Measurements from ENCODE around the gene ANKRD35.
"Not testable (repeated sequence)": the region's sequence is repeated elsewhere in the genome, so short reads cannot be mapped to it uniquely, and the experiment has no call there.

The ANKRD35 gene, protein sequence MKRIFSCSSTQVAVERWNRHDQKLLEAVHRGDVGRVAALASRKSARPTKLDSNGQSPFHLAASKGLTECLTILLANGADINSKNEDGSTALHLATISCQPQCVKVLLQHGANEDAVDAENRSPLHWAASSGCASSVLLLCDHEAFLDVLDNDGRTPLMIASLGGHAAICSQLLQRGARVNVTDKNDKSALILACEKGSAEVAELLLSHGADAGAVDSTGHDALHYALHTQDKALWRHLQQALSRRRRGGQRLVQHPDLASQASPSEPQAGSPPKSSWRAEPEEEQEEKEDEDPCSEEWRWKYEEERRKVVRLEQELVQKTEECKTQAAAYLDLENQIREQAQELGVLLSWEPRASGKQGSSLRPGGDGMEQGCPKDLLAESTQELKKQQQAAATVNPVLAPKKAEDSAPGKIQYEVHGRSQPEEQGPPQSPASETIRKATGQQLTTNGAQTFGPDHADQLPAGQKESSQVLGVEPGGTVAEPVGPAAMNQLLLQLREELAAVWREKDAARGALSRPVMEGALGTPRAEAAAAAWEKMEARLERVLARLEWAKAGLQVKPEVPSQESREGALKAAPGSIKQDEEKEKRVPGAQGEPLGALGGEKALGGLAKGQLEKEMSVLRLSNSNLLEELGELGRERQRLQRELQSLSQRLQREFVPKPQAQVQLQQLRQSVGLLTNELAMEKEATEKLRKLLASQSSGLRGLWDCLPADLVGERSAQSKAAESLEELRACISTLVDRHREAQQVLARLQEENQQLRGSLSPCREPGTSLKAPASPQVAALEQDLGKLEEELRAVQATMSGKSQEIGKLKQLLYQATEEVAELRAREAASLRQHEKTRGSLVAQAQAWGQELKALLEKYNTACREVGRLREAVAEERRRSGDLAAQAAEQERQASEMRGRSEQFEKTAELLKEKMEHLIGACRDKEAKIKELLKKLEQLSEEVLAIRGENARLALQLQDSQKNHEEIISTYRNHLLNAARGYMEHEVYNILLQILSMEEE

DNA sequence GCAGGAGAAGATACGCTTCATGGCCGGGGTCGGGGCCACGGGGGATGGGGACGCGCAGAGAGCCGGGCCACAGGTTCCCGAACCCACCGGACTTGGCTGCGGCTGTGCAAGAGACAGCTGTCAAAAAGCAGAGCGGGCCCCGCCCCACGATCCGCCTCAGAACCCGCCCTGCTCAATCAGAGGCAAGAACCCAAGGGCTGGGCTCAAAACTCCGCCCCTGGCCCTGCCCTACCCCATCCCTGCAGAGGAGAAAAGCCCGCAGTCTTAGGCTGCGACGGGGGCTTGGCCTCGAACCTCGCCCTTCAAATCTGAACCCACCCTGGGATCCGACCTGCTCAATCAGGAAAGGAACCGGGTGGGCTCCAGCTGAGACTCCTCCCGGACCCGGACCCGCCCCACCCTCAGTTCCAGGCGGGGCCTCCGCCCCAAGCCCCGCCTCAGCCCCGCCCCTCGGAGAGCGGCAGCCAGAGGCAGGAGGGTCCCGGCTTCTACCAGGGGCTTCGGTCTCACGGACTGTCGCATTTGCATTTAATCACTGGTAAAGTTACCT, at the start of gene ANKRD35:
TSS of gene ANKRD35 (minus strand) at position 129 of the 550 bp plus-strand sequence. CDS start at position 21, 108 bp downstream.
- DNase-seq: peak; percentile 78

DNA sequence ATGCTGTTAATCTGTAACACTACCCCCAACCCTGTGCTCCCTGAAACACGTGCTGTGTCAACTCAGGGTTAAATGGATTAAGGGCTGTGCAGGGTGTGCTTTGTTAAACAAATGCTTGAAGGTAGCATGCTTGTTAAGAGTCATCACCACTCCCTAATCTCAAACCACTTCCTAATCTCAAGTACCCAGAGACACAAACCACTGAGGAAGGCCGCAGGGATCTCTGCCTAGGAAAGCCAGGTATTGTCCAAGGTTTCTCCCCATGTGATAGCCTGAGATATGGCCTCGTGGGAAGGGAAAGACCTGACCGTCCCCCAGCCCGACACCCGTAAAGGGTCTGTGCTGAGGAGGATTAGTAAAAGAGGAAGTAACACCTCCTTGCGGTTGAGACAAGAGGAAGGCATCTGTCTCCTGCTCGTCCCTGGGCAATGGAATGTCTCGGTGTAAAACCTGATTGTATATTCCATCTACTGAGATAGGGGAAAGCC, 46.9 kb upstream of the ANKRD35 start:
- DNase-seq: not testable (repeated sequence)

DNA sequence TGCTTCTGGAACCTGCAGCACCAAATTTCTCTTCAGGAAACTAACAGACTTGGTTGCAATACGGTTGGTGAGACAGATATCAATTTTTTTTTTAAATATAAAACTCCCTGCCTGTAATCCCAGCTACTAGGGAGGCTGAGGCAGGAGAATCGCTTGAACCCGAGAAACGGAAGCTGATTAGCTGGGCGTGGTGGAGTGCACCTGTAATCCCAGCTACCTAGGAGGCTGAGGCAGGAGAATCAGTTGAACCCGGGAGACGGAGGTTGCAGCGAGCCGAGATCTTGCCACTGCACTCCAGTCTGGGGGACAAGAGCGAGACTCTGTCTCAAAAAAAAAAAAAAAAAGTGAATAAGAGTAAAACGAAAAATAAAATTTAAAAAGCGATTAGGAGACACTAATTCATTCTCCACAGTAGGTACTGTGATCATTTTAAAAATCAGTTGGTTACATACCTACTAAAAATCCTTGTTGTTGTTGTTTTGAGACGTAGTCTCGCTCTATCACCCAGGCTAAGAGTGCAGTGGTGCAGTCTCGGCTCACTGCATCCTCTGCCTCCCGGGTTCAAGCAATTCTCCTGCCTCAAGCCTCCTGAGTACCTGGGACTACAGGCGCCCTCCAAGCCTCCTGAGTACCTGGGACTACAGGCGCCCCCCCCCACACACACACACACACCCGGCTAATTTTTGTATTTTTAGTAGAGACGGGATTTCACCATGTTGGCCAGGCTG, 42.4 kb upstream of the ANKRD35 start:
- DNase-seq: peak; percentile 5

GRCh38 chr1:145927063-145927886, 41.6 kb upstream of the ANKRD35 start, which contains the start of gene RBM8A:
Gene RBM8A, minus strand, starts transcription at chr1:145927484. Its CDS starts 58 bp downstream, at chr1:145927426.
- DNase-seq: peak; percentile 98

GRCh38 chr1:145926686-145927062, 41.0 kb upstream of the ANKRD35 start:
- no peak for DNase-seq

GRCh38 chr1:145922266-145922665, 36.6 kb upstream of the ANKRD35 start:
- DNase-seq: no peak

DNA sequence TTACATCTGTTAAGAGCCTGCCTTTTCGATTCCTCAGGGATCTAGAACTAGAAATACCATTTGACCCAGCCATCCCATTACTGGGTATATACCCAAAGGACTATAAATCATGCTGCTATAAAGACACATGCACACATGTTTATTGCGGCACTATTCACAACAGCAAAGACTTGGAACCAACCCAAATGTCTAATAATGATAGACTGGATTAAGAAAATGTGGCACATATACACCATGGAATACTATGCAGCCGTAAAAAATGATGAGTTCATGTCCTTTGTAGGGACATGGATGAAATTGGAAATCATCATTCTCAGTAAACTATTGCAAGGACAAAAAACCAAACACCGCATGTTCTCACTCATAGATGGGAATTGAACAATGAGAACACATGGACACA, 34.6 kb upstream of the ANKRD35 start:
- DNase-seq: not testable (repeated sequence)

DNA sequence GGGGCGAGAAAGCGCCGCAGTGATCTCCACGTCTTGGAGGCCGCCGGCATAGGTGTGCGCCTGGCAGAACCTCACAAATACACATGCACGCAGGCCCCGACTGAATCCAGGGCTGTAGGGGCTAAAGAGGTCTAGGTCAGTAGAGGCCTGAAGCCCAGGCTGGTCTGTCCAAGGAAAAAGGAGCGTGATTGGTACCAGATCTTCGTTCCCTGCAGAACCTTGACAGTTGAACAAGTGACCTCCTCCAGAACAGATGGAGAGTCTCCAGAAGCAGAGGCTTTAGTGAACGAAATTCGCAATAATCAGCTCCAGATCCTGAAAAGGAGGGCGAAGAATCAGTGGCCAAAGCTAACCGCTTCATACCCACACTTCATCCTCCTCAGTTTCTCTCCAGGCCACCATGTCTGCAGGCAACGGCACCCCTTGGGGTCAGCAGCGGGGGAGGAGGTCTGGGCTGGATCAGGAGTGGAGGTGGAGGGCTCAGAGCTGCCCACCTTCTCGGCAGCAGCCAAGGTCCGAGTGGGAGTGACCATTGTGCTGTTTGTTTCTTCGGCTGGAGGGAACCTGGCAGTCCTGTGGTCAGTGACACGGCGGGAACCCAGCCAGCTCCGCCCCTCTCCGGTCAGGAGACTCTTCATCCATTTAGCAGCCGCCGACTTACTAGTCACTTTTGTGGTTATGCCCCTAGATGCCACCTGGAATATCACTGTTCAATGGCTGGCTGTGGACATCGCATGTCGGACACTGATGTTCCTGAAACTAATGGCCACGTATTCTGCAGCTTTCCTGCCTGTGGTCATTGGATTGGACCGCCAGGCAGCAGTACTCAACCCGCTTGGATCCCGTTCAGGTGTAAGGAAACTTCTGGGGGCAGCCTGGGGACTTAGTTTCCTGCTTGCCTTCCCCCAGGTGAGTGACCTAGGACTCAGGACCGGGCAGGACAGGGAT, 33.6 kb upstream of the ANKRD35 start:
- DNase-seq: peak; percentile 24

DNA sequence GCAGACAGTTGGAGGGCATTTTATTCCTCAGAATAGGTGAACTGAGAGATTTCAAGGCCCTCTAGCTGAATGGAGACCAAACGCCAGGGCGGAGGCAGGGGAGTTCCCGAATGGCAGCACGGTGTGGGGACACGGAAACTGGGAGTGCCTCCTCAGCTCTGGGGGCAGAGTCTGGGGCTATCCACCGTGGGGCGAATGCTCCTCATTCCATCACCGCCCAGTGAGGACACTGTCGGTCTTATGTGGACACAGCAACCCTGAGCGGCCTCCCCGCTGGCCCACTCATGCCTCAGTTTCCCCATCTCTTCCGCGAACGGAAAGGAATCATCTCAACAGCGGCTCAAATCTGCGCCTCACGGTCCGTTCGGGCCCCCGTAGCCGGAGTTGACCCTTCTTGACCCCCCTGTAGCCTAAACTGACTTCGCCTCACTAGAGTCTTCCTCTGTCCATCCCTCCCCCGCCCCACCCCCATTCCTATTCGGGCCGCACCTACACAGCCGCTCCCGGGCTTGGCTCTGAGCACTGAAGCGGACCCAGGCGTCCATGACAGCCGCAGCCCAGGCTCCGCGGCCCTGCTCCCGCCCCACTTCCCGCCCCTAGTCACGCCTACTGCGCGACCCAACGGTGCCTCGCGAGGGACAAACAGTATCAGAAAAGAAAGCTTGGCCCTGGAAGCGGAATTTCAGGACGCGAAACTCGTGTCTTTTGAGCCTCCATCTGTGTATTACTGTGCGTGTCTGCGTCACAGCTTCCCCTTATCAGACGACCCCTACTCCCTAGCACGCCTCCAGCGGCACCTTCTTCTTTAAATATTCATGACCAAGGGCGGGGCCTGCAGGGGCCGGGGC, 32.7 kb upstream of the ANKRD35 start, which contains the start of gene PEX11B:
TSS of gene PEX11B (minus strand) at position 574 of the 848 bp plus-strand sequence. CDS start at position 545, 29 bp downstream.
- DNase-seq: peak; percentile 85

- no peak for DNase-seq
Measured at GRCh38 chr1:145917595-145917994, 31.9 kb upstream of the ANKRD35 start.

DNA sequence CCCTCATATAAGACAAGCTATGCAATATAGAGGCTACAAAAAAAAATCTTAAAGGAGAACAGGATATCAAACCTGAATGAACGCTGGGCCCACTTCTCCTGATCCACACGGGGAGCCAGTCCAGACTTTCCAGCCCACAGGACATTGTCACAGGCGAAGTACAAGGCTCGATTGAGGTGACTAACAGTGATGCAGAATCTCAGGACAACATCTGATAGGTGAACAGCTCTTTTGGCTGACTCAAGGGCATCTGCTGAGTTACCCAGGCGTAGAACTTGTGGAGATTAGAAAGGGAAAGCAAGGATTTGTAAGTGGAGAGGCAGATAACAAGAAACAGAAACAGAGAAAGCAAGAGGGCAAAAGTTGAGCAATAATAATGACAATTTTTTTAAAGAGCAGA, 31.1 kb upstream of the ANKRD35 start:
- no peak for DNase-seq

- no peak for DNase-seq
Measured at GRCh38 chr1:145912128-145912641, 26.5 kb upstream of the ANKRD35 start.

DNA sequence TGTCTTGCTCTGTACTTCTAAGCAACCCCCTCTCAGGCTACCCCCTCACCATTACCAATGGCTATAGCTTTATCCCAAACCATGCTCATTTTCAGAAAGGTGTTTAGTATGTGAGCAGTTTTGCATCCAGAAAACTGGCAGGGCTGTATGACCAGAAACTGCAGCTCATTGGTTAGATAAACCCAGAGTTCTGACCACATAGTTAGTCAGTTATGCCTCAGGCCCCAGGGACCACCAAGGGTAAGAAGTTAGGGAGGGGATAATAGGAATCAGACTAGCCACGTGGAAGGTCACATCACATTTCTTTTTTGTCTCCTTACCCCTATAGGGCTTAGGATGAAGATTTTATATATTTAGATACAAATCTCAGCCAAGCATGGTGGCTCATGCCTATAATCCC, 23.0 kb upstream of the ANKRD35 start:
- DNase-seq: no peak

DNA sequence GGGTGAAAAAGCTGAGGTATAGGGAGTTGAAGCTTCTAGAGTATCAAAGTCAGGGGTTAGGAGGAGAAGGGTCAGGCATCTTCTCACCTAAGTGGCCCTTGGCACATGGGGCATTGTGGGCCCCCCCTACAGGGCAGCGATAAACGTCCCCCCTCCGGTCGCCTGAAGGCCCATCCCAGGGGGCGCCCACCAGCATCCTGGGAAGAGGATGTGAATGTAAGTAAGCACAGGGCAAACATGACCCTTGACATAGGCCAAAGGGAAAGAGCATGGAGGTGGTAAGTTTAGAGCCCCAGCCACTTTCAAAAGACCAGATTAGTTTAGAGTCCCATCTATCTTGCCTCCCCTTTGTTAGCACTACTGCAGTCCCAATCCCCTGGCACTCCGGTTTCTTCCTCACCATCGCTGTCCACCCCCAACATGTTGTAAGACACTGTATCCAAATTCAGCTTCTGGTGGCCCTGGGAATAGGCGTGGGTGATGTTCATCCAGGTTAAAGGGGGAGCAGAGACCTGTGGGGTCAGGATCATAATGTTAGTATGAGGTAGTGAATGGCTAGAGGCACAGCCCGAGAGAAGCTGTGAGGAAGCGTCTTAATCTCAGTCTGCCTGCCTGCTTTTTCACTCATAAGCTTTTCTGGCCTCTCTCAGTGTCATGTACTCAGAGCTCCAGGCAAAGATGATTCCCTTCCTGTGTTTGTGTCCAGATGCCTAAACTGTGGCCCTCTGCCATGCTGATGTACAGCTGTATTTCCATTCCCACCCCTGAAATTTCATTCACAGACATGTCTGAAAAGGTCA, 21.5 kb upstream of the ANKRD35 start:
- no peak for DNase-seq

GRCh38 chr1:145901312-145902021, 15.8 kb upstream of the ANKRD35 start:
- DNase-seq: no peak

DNA sequence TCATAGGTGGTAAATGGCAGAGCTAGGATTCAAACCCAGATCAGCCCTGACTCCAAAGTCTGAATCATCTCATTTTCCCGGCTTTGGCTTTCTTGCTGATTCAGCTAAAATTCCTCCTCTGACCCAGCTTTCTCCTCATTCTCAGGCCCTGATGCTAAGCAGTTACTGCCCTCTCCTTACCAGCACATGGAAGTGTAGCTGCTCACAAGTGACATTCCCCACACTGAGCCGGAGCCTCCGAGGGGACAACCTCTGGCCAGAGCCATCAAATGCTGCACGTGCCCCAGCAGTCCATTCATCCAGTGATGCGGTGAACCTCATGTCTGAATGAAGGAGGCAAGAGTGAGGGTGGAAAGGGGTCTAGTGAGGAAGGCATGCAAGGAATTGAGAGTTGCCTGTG, 13.1 kb upstream of the ANKRD35 start:
- no peak for DNase-seq

- no peak for DNase-seq
Measured at GRCh38 chr1:145897969-145898368, 12.3 kb upstream of the ANKRD35 start.
